ENCODE results near the gene SVOP.

SVOP gene

GRCh38 chr12:108858311-108859074, 162.4 kb downstream of the SVOP start:
- DNase-seq (ENCODE audit: insufficient read length, low spot score) (no peak), FAIRE-seq (no peak)
- no peak for TF ChIP-seq CTCF (IDR thresholded peaks at IDR 0.05; ENCODE audit: insufficient read depth, missing control alignments)

All from D721Med (cell line).